K562 (cell line): Measurements from ENCODE around the gene TSPAN32.

Experiments
- CTCF ChIP-seq, 3 experiments: IDR thresholded peaks in 2 of 3; conservative IDR thresholded peaks in 1 of 3; 2 replicates each; pipeline ENCODE4 v1.5.1; 2011 to 2012; ENCODE audit warnings: low read length in 3 of 3, mild to moderate bottlenecking in 3 of 3, control low read depth in 2 of 3, improper control_type of control experiment in 1 of 3, inconsistent platforms in 1 of 3, low read depth in 1 of 3, mixed read lengths in 1 of 3, moderate library complexity in 1 of 3; ENCODE audit not compliant: insufficient read depth in 2 of 3
- ELF4 ChIP-seq: fragments of 450-650 bp; formaldehyde crosslinking; IDR thresholded peaks from 2 replicates; pipeline ENCODE4 v1.4.0; 2022; ENCODE audit warnings: missing genetic modification characterization
- FOXA3 ChIP-seq, 2 experiments: fragments of 450-650 bp in 1 of 2; sonication (generic) in 1 of 2; formaldehyde crosslinking; IDR thresholded peaks in 1 of 2; conservative IDR thresholded peaks in 1 of 2; 2 replicates each; pipeline versions ENCODE4 v1.4.0 to v1.8.0; 2020 to 2022; ENCODE audit warnings: mild to moderate bottlenecking in 2 of 2, missing genetic modification reagents in 1 of 2
- MAFK ChIP-seq: IDR thresholded peaks from 2 replicates; pipeline ENCODE4 v1.6.1; 2011; ENCODE audit warnings: low read length, improper control_type of control experiment
- PKNOX1 ChIP-seq: fragments of 450-650 bp; IDR thresholded peaks from 2 replicates; pipeline ENCODE4 v1.6.1; 2016
- SNAPC5 ChIP-seq: fragments of 250-450 bp; sonication (Bioruptor Pico); IDR thresholded peaks from 2 replicates; pipeline ENCODE4 v1.8.0; 2021; ENCODE audit warnings: moderate library complexity, mild to moderate bottlenecking, inconsistent platforms
- ZNF561 ChIP-seq: fragments of 450-650 bp; formaldehyde crosslinking; conservative IDR thresholded peaks from 2 replicates; pipeline ENCODE4 v1.4.0; 2020; ENCODE audit warnings: mild to moderate bottlenecking, moderate library complexity
- ZNF76 ChIP-seq: fragments of 250-450 bp; sonication (Bioruptor Pico); IDR thresholded peaks from 2 replicates; pipeline ENCODE4 v1.4.0; 2020; ENCODE audit warnings: mild to moderate bottlenecking, moderate library complexity, borderline replicate concordance

- TF ChIP-seq CTCF (IDR thresholded peaks at IDR 0.05 in 2 of 3, conservative IDR thresholded peaks at IDR 0.05 in 1 of 3; ENCODE audit: insufficient read depth in 2 of 3, low read depth in 1 of 3, low read length in 3 of 3) (no peak), SNAPC5 (CRISPR knock-in tag) (no peak), ZNF561 (CRISPR knock-in tag) (no peak), ELF4 (no peak), ZNF76 (CRISPR knock-in tag) (no peak), FOXA3 (CRISPR knock-in tag; conservative IDR thresholded peaks at IDR 0.05 in 1 of 2, IDR thresholded peaks at IDR 0.05 in 1 of 2) (no peak), PKNOX1 (no peak), MAFK (no peak)
Measured at GRCh38 chr11:2316963-2317244, 15.1 kb downstream of the TSPAN32 start.
